ENCODE data around the gene B9D2.

Gene B9D2

GRCh38 chr19:41305927-41306793, 57.8 kb downstream of the B9D2 start:
- peaks cover 68% of the 10 kb centered on the region for H3K36me3 ChIP-seq (ENCODE audit: insufficient read depth, low read length)
- H3K27me3 ChIP-seq (ENCODE audit: control insufficient read depth, insufficient read depth, low read length), result no peaks in the 10 kb centered on the region
- H3K9me3 ChIP-seq (replicated peaks; ENCODE audit: low read length), result no peaks in the 10 kb centered on the region
- H3K4me2 ChIP-seq (ENCODE audit: low read length), result no peak overlapping the region
- peaks cover 17% of the 10 kb centered on the region for H3K4me1 ChIP-seq (ENCODE audit: control insufficient read depth, insufficient read depth, low read length)
- no peak overlapping the region for H3K9ac ChIP-seq (ENCODE audit: low read depth, low read length)
- no peak overlapping the region for H3K4me3 ChIP-seq (ENCODE audit: low read length)

- H3K4me3 ChIP-seq (ENCODE audit: low read length), result no peak overlapping the region
- no peak overlapping the region for H3K4me2 ChIP-seq (ENCODE audit: low read length)
- no peaks in the 10 kb centered on the region for H3K9me3 ChIP-seq (replicated peaks; ENCODE audit: low read length)
- peaks cover 17% of the 10 kb centered on the region for H3K4me1 ChIP-seq (ENCODE audit: control insufficient read depth, insufficient read depth, low read length)
- H3K27me3 ChIP-seq (ENCODE audit: control insufficient read depth, insufficient read depth, low read length), result no peaks in the 10 kb centered on the region
- no peak overlapping the region for H3K9ac ChIP-seq (ENCODE audit: low read depth, low read length)
- H3K36me3 ChIP-seq (ENCODE audit: insufficient read depth, low read length), result peaks cover 81% of the 10 kb centered on the region
Observed at GRCh38 chr19:41304706-41305483, 59.1 kb downstream of the B9D2 start.
